GM12878 (cell line): ENCODE measurements around the gene AKAP7. TPM values are rescaled to one million over a fixed set of nuclear protein-coding genes. Genes with fewer than 3 reads are reported as not detected.

Source experiments
- ATAC-seq: fragments of 200-7000 bp; cut with Tn5 transposase; 3 replicates; pipeline ENCODE4 v1.9.1; 2020; ENCODE audit warnings: mild to moderate bottlenecking, moderate library complexity
- BruUV-seq: library from RNA; stranded (reverse); fragments of 400-500 nt; replicated peaks from 2 replicates; lab custom pipeline; 2021; lab: Mats Ljungman, UMichigan
- CTCF ChIA-PET: fragments of 300-600 bp; sonication (Branson Sonifier 250); formaldehyde crosslinking; extraction: SDS; loops from one replicate; lab custom pipeline; 2021; ENCODE audit warnings: inconsistent platforms; lab: Yijun Ruan, JAX
- POLR2A ChIA-PET: fragments of 350-600 bp; formaldehyde crosslinking; extraction: SDS; loops from one replicate; lab custom pipeline; 2021; ENCODE audit warnings: inconsistent platforms; lab: Charles Lee
- RAD21 ChIA-PET: fragments of 300-600 bp; sonication (Branson Sonifier 250); formaldehyde crosslinking; loops from one replicate; lab custom pipeline; 2023; ENCODE audit warnings: antibody characterized with exemption; ENCODE audit not compliant: unreplicated experiment; lab: Charles Lee
- SMC1A ChIA-PET: fragments of 300-600 bp; sonication (Branson Sonifier 250); formaldehyde crosslinking; loops from one replicate; lab custom pipeline; 2023; ENCODE audit not compliant: unreplicated experiment, uncharacterized antibody; lab: Charles Lee
- DNase-seq: peaks from one replicate; pipeline ENCODE4 v3.0.0-alpha.2; 2011; ENCODE audit warnings: low read depth, low spot score
- FAIRE-seq: peaks from 3 replicates; lab custom pipeline; 2011; peaks lifted over from hg19 to GRCh38; lab: Jason Lieb, UNC
- H2AFZ ChIP-seq: 2 replicates; pipeline ENCODE4 v1.6.0; 2011; ENCODE audit warnings: low read depth, low read length, control low read depth; ENCODE audit not compliant: control insufficient read depth
- H3K27ac ChIP-seq: 2 replicates; pipeline ENCODE4 v1.5.1; 2011; ENCODE audit warnings: control low read depth; ENCODE audit not compliant: control insufficient read depth, insufficient read depth
- H3K27me3 ChIP-seq, 2 experiments: replicated peaks in 1 of 2; 2 replicates each; pipeline versions ENCODE4 v1.6.0 to v1.6.1; 2011; ENCODE audit warnings: low read length in 1 of 2; ENCODE audit not compliant: control insufficient read depth in 2 of 2, insufficient read depth in 2 of 2
- H3K36me3 ChIP-seq, 2 experiments: 2 replicates each; pipeline ENCODE4 v1.5.1; 2011; ENCODE audit warnings: low read length in 1 of 2; ENCODE audit not compliant: control insufficient read depth in 2 of 2, insufficient read depth in 2 of 2
- H3K4me1 ChIP-seq: 2 replicates; pipeline ENCODE4 v1.6.1; 2011; ENCODE audit warnings: mild to moderate bottlenecking, low read length, moderate library complexity, mixed read lengths; ENCODE audit not compliant: control insufficient read depth, insufficient read depth
- H3K4me2 ChIP-seq: 2 replicates; pipeline ENCODE4 v1.6.0; 2011; ENCODE audit warnings: control low read depth; ENCODE audit not compliant: control insufficient read depth, insufficient read depth
- H3K4me3 ChIP-seq: fragments of 200-600 bp; sonication (generic); 2 replicates; pipeline ENCODE4 v1.5.1; 2016
- H3K79me2 ChIP-seq: 2 replicates; pipeline ENCODE4 v1.6.0; 2011; ENCODE audit warnings: low read length; ENCODE audit not compliant: control insufficient read depth, insufficient read depth
- H3K9ac ChIP-seq: 2 replicates; pipeline ENCODE4 v1.8.0; 2011; ENCODE audit warnings: low read length, control low read depth, mixed read lengths; ENCODE audit not compliant: control insufficient read depth, insufficient read depth
- H3K9me3 ChIP-seq: replicated peaks from 3 replicates; pipeline ENCODE4 v1.5.1; 2011; ENCODE audit warnings: mild to moderate bottlenecking, low read length; ENCODE audit not compliant: control insufficient read depth, insufficient read depth
- H4K20me1 ChIP-seq: 2 replicates; pipeline ENCODE4 v1.6.0; 2011; ENCODE audit not compliant: control insufficient read depth, insufficient read depth
- BACH1 ChIP-seq: fragments of 450-650 bp; IDR thresholded peaks from 2 replicates; pipeline ENCODE4 v1.6.1; 2017; ENCODE audit warnings: mild to moderate bottlenecking, borderline replicate concordance
- CBX5 ChIP-seq: sonication (generic); IDR thresholded peaks from 2 replicates; pipeline ENCODE4 v1.6.1; 2016; ENCODE audit warnings: low read depth, moderate library complexity, mild to moderate bottlenecking, inconsistent platforms
- FOS ChIP-seq: IDR thresholded peaks from 3 replicates; pipeline ENCODE4 v1.6.1; 2011; ENCODE audit warnings: borderline replicate concordance; ENCODE audit not compliant: insufficient read length; ENCODE audit errors: extremely low read depth
- KAT2A ChIP-seq: conservative IDR thresholded peaks from 2 replicates; pipeline ENCODE4 v1.6.1; 2011; ENCODE audit warnings: low read depth, low read length; ENCODE audit not compliant: control insufficient read depth
- MYC ChIP-seq: IDR thresholded peaks from 2 replicates; pipeline ENCODE4 v1.6.1; 2011; ENCODE audit warnings: mild to moderate bottlenecking, low read length, moderate library complexity, inconsistent platforms; ENCODE audit not compliant: insufficient read depth, insufficient replicate concordance, insufficient read length, severe bottlenecking
- PBX3 ChIP-seq: IDR thresholded peaks from 2 replicates; pipeline ENCODE4 v1.6.1; 2011; ENCODE audit warnings: mild to moderate bottlenecking, low read depth, low read length, moderate library complexity; ENCODE audit not compliant: insufficient replicate concordance
- PKNOX1 ChIP-seq: fragments of 450-650 bp; IDR thresholded peaks from 2 replicates; pipeline ENCODE4 v1.6.1; 2016; ENCODE audit warnings: mild to moderate bottlenecking
- POLR2A ChIP-seq: IDR thresholded peaks from 2 replicates; pipeline ENCODE4 v1.6.1; 2011; ENCODE audit warnings: low read depth, mild to moderate bottlenecking, low read length
- SREBF2 ChIP-seq: IDR thresholded peaks from 2 replicates; pipeline ENCODE4 v1.6.1; 2012; ENCODE audit warnings: mild to moderate bottlenecking, low read length
- SRF ChIP-seq, 2 experiments: IDR thresholded peaks; 2 replicates each; pipeline ENCODE4 v1.6.1; 2011; ENCODE audit warnings: low read depth in 2 of 2, low read length in 2 of 2, mild to moderate bottlenecking in 1 of 2, moderate library complexity in 1 of 2
- STAT1 ChIP-seq: fragments of 450-650 bp; conservative IDR thresholded peaks from 2 replicates; pipeline ENCODE4 v1.6.1; 2014; ENCODE audit warnings: antibody characterized with exemption, mild to moderate bottlenecking
- TCF7 ChIP-seq: IDR thresholded peaks from 2 replicates; pipeline ENCODE4 v1.6.1; 2014; ENCODE audit warnings: antibody characterized with exemption, borderline replicate concordance
- YBX1 ChIP-seq: fragments of 450-650 bp; IDR thresholded peaks from 2 replicates; pipeline ENCODE4 v1.6.1; 2016; ENCODE audit warnings: antibody characterized with exemption
- ZBTB11 ChIP-seq: fragments of 450-650 bp; formaldehyde crosslinking; IDR thresholded peaks from 2 replicates; pipeline ENCODE4 v1.5.0; 2022; ENCODE audit warnings: mild to moderate bottlenecking, missing genetic modification characterization
- ZNF622 ChIP-seq: fragments of 450-650 bp; IDR thresholded peaks from 2 replicates; pipeline ENCODE4 v1.6.1; 2017; ENCODE audit warnings: mild to moderate bottlenecking, inconsistent platforms
- WGBS: methylation state at CpG from one replicate; pipeline ENCODE4 v1.1.6; 2016; ENCODE audit warnings: low lambda C conversion rate; ENCODE audit not compliant: insufficient replicate concordance, insufficient coverage; ENCODE audit errors: missing lambda C conversion rate; 5-methylcytosine and 5-hydroxymethylcytosine counted together
- in situ Hi-C: fragments of 300-500 bp; cut with MboI; formaldehyde crosslinking; loops from 9 replicates; pipeline ENCODE4 v1.14.3; 2018; ENCODE audit warnings: mixed read lengths
- intact Hi-C: fragments of 100-400 bp; cut with micrococcal nuclease; formaldehyde crosslinking; loops from one replicate; pipeline ENCODE4 v1.14.2; 2022; ENCODE audit not compliant: unreplicated experiment
- polyA plus RNA-seq, 11 experiments: library from polyadenylated mRNA; depleted of rRNA in 4 of 11; unstranded in 6 of 11; stranded (reverse) in 5 of 11; fragments of >200 nt; fragmentation: Nextera tagmentation in 4 of 11; fragmentation: Illumina TruSeq in 1 of 11; extraction: Ambion mirVana in 4 of 11; extraction: Trizol in 1 of 11; gene quantifications; 1 replicate in 1 of 11; 2 replicates in 10 of 11; pipeline versions ENCODE4 v1.2.1 to v1.2.3, GENCODE V29; 2011 to 2016; ENCODE audit warnings: inconsistent platforms in 2 of 11, missing spikeins in 2 of 11, low read depth in 1 of 11
- total RNA-seq, 4 experiments: library from RNA; depleted of rRNA in 3 of 4; stranded (reverse); fragments of >200 nt in 3 of 4; fragmentation: Illumina TruSeq in 1 of 4; extraction: Trizol in 1 of 4; gene quantifications; 2 replicates each; pipeline versions ENCODE4 v1.2.1 to v1.2.3, GENCODE V29; 2013 to 2021

AKAP7 gene
- total and polyA plus RNA-seq, 10 of the 15 experiments (the other 5 are each of a cell fraction or from before 2014, with no cell fraction given), result 0.06 to 0.58 (median 0.28) TPM; not detected in 1

GRCh38 chr6:131321589-131321988, 186.3 kb downstream of the AKAP7 start (continued):
- no peak for TF ChIP-seq MYC
- TF ChIP-seq PKNOX1, result no peak
- no peak for TF ChIP-seq ZNF622
- no peak for TF ChIP-seq SREBF2

- H3K79me2 ChIP-seq, result no peaks in the 10 kb centered on the region
- H3K4me1 ChIP-seq, result no peaks in the 10 kb centered on the region
- H3K9ac ChIP-seq, result no peak overlapping the region
- H3K4me3 ChIP-seq, result no peak overlapping the region
- ChIA-PET SMC1A (no interaction called here), CTCF (no interaction called here), POLR2A (no interaction called here), RAD21 (no interaction called here)
- no peak overlapping the region for H2AFZ ChIP-seq
- no TSS peak for BruUV-seq
- no peaks in the 10 kb centered on the region for H4K20me1 ChIP-seq
- in situ Hi-C loops, result no loop called here
- no peak for DNase-seq
- no peaks in the 10 kb centered on the region for H3K36me3 ChIP-seq
- no peaks in the 10 kb centered on the region for H3K9me3 ChIP-seq
- intact Hi-C loops, result no loop called here
- ATAC-seq, result no peak
- WGBS, result 0% methylated on average over 1 of the region's 1 CpG
- FAIRE-seq, result no peak
- H3K27ac ChIP-seq, result no peak overlapping the region
- no peaks in the 10 kb centered on the region for H3K27me3 ChIP-seq
- no peak overlapping the region for H3K4me2 ChIP-seq
- TF ChIP-seq FOS, result no peak
- TF ChIP-seq TCF7, result no peak
- no peak for TF ChIP-seq CBX5
- no peak for TF ChIP-seq YBX1
- TF ChIP-seq SRF (IDR thresholded peaks at IDR 0.05; ENCODE audit: low read depth in 2 of 2, low read length in 2 of 2), result no peak
- TF ChIP-seq KAT2A, result no peak
- TF ChIP-seq PBX3, result no peak
- no peak for TF ChIP-seq ZBTB11 (CRISPR knock-in tag)
- TF ChIP-seq STAT1, result no peak
- TF ChIP-seq POLR2A, result no peak
- no peak for TF ChIP-seq BACH1
These were observed 186.9 kb downstream of the AKAP7 start for GRCh38 chr6:131322125-131322524.
